GM21526 (cell line): ENCODE data around the gene TPPP.

ENCODE experiments used
- ATAC-seq: cut with Tn5 transposase; IDR thresholded peaks from one replicate; pipeline ENCODE4 v1.9.1; 2021; ENCODE audit warnings: moderate library complexity; ENCODE audit not compliant: unreplicated experiment, low FRiP score

The TPPP gene

DNA sequence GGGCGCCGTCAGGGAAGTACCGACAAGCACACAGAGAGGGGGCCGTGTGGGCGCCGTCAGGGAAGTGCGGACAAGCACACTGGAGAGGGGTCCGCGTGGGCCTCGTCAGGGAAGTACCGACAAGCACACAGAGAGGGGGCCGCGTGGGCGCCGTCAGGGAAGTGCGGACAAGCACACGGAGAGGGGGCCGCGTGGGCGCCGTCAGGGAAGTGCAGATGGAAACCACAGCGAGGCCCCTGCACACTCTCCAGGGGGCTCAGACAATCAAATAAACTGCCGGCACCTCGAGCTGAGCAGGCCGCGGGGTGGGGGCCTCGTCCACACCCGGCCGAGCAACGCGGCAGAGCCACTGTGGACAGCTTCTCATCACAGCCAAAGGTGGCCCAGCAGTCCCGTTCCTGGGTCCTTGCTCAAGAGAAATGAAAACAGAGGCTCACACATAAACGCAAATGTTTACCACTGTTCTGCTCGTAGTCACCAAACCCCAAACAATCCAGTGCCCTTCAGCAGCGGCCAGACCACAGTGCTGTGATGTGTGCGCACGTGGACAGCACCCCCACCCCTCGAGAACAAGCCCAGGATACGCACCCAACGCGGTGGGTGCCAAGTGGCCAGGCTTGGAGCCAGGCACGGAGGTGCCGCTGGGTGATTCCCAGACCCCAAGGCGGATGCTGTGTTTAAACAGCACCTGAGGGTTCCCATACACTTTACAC is 24.7 kb downstream of the TPPP start:
- no peak for ATAC-seq

- ATAC-seq = no peak
Observed at GRCh38 chr5:666816-667498, 26.2 kb downstream of the TPPP start.

GRCh38 chr5:665956-666711 is 27.0 kb downstream of the TPPP start:
- no peak for ATAC-seq

DNA sequence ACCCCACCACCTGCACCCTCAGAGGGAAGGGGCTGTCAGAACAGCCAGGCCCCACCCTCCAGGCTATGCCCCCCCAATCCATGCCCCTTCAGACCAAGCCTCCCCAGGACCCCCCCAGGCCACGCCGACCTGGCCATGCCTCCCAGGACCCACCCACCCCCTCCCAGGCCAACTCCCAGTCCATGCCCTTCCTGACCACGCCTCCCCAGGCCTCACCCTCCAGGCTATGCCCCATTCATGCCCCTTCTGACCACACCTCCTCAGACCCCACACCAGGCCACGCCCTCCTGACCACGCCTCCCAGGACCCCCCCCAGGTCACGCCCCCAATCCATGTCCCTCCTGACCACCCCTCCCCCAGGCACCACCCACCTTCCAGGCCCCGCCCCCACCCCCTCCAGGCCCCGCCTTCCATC is 27.6 kb downstream of the TPPP start:
- no peak for ATAC-seq

DNA sequence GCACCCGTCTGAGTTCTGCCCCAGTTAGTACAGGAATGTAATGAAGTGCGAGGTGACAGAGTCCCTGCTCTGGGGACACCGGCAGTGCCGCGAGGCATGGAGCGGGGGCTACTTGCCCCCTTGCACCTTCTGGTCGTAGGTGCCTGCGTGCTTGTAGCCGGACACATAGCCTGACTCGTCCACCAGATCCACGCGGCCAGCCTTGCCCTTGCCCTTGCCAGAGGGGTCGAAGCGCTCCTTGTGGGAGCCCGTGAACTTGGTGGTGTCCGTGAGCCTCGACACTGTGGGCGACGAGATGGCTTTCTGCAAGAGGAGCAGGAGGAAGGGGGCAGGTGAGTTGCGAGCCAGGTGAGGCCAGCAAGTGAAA is 28.2 kb downstream of the TPPP start:
- no peak for ATAC-seq

- no peak for ATAC-seq
Observed at GRCh38 chr5:664343-664993, 28.7 kb downstream of the TPPP start.

GRCh38 chr5:663436-664342 is 29.5 kb downstream of the TPPP start:
- ATAC-seq = no peak

DNA sequence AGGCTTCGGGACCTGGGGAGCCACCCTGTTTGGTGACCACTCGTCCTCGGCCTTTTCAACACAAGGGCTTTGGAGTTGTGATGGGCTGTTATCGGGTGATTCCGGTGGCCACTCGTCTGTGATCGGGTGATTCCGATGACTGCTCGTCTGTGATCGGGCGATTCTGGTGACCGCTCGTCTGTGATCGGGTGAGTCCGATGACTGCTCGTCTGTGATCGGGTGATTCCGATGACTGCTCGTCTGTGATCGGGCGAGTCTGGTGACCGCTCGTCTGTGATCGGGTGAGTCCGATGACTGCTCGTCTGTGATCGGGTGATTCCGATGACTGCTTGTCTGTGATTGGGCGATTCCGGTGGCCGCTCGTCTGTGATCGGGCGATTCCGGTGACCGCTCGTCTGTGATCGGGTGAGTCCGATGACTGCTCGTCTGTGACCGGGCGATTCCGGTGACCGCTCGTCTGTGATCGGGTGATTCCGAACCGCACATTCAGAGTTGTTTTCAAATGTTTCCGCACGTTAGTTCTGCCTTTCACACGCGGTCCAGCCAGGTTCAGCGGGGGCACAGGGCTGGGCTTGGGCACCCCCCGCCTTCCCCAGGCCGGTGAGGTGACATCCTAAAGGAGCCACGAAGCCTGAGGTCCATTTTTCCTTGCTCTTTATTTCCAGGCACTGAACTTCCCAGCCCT is 30.3 kb downstream of the TPPP start:
- ATAC-seq = no peak

- no peak for ATAC-seq
Observed at GRCh38 chr5:661891-662750, 31.0 kb downstream of the TPPP start.

- no peak for ATAC-seq
Observed at GRCh38 chr5:660491-661030, 32.6 kb downstream of the TPPP start.

DNA sequence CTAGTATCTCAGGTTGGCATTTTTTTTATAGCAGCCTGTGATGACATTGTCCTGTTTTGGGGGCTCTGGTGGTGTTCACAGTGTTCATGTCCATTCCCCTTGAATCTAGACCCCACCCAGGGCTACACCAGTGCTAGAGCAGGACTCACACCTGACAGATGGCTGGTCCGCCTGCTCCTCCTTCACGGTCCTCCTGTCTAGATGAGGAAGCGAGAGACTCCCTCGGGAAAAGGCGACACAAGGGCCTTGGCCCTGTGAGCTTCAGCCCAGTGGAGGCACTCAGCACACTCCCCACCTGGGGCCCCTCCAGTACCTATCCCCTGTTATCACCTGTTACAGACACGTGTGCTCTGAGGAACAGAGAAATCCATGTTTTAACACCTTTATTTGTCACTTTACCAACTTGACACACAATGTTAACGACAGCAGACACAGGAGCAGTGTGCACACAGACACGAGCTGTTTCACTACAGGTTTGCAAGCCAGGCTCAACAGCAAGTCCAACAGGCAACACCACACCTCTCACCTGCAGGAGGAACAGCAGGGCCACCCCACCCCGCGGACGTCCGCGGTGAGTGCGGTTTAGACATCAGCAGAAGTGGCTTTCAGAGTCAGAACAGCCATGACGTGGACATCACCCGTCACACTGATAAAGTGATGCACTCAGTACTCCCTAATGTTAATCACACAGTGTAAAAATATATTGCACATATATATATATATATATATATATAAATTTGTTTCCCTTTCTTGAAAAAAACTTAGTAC is 33.5 kb downstream of the TPPP start:
- ATAC-seq = no peak

DNA sequence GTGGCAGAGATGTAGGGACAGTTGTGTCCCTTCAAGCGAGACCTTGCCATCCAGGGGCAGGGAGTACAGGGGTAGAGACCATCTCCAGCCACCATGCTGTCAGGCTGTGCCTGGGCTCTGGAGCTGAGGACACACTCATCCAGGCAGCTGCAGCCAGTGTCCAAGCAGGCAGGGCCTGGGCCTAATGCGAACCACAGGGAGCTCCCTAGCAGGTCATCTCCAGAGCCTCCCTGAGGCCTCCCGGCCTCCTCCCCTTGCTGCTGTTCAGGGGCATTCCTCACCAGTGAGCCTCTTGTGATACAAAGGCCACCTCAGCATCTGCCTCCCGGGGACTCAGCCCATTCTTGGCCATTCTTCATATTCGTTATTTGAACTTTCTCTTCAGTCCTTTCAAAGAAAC is 35.0 kb downstream of the TPPP start:
- ATAC-seq = no peak

DNA sequence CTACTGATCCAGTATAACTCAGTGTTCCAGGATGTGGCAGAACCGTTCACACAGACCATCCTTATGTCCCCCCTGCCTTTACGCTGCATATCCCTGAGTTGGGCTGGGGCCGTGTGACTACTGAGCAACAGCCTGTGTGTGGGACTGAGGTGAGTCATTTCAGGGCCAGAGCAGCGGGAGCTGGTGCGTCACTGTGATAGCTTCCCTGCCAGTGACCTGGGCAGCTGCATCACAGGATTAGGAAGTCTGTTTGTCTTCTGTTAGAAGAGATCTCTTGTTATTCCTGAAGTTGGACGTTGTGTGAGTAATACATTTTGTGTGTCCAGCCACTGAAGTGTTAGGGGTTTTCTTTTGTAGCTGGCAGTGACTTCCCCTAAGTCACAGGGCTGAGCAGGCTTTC is 35.6 kb downstream of the TPPP start:
- ATAC-seq = no peak

GRCh38 chr5:655406-655805 is 37.7 kb downstream of the TPPP start:
- ATAC-seq = no peak

DNA sequence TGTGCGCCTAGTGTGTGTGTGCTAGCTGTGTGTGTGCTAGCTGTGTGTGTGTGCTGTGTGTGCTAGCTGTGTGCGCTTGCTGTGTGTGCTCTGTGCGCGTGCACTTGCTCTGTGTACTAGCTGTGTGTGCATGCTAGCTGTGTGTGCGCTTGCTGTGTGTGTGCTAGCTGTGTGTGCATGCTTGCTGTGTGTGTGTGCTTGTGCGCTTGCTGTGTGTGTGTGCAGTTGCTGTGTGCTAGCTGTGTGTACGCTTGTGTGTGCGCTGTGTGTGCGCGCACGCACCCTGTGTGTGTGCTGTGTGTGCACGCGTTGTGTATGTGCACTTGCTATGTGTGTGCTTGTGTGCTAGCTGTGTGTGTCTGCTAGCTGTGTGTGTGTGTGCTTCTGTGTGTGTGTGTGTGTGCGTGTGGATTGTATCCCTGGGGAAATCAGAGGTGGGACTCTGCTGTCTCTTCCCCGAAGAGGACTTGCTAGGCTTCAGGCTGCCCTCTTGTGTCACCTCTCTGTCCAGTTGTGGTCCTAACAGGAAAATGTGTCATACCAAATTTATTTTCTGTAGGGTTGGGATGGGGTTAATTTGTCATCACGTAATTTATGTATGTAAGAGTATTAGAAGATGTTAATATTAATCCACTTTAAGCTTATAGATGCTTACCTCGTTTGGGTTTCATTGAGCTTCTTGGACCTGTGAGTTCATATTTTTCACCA is 38.9 kb downstream of the TPPP start:
- ATAC-seq = no peak

GRCh38 chr5:652773-653350 is 40.3 kb downstream of the TPPP start:
- ATAC-seq = no peak

GRCh38 chr5:652023-652515 is 41.1 kb downstream of the TPPP start:
- no peak for ATAC-seq
